ENCODE results near the gene DKK1. TPM values are rescaled to one million over a fixed set of nuclear protein-coding genes. Genes with fewer than 3 reads are reported as not detected.

Gene DKK1
- total and polyA plus RNA-seq, 2 of the 13 experiments (the other 11 are each of a cell fraction or from before 2014, with no cell fraction given): 123 to 262 TPM

DNA sequence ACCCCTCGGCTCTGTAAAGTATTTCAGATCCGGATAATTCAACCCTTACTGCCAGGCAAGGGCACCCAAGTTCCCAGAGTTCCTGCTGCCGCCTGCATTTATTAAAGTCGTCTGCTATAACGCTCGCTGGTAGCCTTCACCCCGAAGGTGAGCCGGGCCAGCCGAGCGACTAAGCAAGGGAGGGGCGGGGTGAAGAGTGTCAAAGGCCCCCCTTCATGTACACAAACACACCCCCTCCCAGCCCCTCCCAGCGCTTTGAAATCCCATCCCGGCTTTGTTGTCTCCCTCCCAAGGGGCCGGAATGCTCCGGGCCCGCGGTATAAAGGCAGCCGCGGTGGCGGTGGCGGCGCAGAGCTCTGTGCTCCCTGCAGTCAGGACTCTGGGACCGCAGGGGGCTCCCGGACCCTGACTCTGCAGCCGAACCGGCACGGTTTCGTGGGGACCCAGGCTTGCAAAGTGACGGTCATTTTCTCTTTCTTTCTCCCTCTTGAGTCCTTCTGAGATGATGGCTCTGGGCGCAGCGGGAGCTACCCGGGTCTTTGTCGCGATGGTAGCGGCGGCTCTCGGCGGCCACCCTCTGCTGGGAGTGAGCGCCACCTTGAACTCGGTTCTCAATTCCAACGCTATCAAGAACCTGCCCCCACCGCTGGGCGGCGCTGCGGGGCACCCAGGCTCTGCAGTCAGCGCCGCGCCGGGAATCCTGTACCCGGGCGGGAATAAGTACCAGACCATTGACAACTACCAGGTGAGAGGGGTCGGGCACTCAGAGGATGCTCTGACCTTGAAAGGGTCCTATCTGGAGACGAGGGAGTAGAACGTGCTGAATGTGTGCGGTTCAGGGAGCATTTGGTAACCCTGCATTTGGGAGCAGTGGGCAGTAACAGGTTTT is at the start of gene DKK1 (continued):
- TF ChIP-seq, protein P1, sequence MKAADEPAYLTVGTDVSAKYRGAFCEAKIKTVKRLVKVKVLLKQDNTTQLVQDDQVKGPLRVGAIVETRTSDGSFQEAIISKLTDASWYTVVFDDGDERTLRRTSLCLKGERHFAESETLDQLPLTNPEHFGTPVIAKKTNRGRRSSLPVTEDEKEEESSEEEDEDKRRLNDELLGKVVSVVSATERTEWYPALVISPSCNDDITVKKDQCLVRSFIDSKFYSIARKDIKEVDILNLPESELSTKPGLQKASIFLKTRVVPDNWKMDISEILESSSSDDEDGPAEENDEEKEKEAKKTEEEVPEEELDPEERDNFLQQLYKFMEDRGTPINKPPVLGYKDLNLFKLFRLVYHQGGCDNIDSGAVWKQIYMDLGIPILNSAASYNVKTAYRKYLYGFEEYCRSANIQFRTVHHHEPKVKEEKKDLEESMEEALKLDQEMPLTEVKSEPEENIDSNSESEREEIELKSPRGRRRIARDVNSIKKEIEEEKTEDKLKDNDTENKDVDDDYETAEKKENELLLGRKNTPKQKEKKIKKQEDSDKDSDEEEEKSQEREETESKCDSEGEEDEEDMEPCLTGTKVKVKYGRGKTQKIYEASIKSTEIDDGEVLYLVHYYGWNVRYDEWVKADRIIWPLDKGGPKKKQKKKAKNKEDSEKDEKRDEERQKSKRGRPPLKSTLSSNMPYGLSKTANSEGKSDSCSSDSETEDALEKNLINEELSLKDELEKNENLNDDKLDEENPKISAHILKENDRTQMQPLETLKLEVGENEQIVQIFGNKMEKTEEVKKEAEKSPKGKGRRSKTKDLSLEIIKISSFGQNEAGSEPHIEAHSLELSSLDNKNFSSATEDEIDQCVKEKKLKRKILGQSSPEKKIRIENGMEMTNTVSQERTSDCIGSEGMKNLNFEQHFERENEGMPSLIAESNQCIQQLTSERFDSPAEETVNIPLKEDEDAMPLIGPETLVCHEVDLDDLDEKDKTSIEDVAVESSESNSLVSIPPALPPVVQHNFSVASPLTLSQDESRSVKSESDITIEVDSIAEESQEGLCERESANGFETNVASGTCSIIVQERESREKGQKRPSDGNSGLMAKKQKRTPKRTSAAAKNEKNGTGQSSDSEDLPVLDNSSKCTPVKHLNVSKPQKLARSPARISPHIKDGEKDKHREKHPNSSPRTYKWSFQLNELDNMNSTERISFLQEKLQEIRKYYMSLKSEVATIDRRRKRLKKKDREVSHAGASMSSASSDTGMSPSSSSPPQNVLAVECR (CRISPR knock-in tag; IDR thresholded peaks at IDR 0.05; ENCODE audit: borderline replicate concordance): peak; percentile 82
- TF ChIP-seq ZBTB42 (CRISPR knock-in tag; IDR thresholded peaks at IDR 0.05) (0 out of 2 replicates have a peak, but pooled peaks have one; percentile 67), ZNF34 (CRISPR knock-in tag; IDR thresholded peaks at IDR 0.05; ENCODE audit: borderline replicate concordance) (no peak), ZNF710 (CRISPR knock-in tag; IDR thresholded peaks at IDR 0.05; ENCODE audit: borderline replicate concordance) (peak; percentile 58; the same call in 1 of the 2 replicates), ZMYM4 (CRISPR knock-in tag; IDR thresholded peaks at IDR 0.05) (peak; percentile 96), CENPT (CRISPR knock-in tag; IDR thresholded peaks at IDR 0.05; ENCODE audit: low read depth) (no peak), ZNF12 (CRISPR knock-in tag; IDR thresholded peaks at IDR 0.05) (0 out of 2 replicates have a peak, but pooled peaks have one; percentile 7), MAZ (IDR thresholded peaks at IDR 0.05; ENCODE audit: borderline replicate concordance, low read depth, low read length) (peak; percentile 69; the same call in 1 of the 2 replicates), MAZ (CRISPR knock-in tag; IDR thresholded peaks at IDR 0.05; ENCODE audit: low read depth) (peak; percentile 94), TCF7 (IDR thresholded peaks at IDR 0.05; ENCODE audit: low read depth) (peak; percentile 98), PAF1 (CRISPR knock-in tag; IDR thresholded peaks at IDR 0.05) (no peak), THAP11 (CRISPR knock-in tag; IDR thresholded peaks at IDR 0.05) (no peak; the same call in 1 of the 2 replicates), ZNF260 (CRISPR knock-in tag; IDR thresholded peaks at IDR 0.05; ENCODE audit: borderline replicate concordance, low read depth) (no peak), KAT8 (CRISPR knock-in tag; IDR thresholded peaks at IDR 0.05) (peak; percentile 36; the same call in 1 of the 2 replicates), PATZ1 (CRISPR knock-in tag; IDR thresholded peaks at IDR 0.05) (peak; percentile 100), MTA1 (CRISPR knock-in tag; IDR thresholded peaks at IDR 0.05; ENCODE audit: borderline replicate concordance) (peak; percentile 15; the same call in 1 of the 2 replicates), ZEB1 (IDR thresholded peaks at IDR 0.05; ENCODE audit: insufficient replicate concordance, low read depth) (no peak), ZNF580 (CRISPR knock-in tag; IDR thresholded peaks at IDR 0.05; ENCODE audit: borderline replicate concordance, low read depth) (0 out of 2 replicates have a peak, but pooled peaks have one; percentile 17), ZNF737 (CRISPR knock-in tag; IDR thresholded peaks at IDR 0.05; ENCODE audit: borderline replicate concordance) (no peak), ZZZ3 (CRISPR knock-in tag; IDR thresholded peaks at IDR 0.05; ENCODE audit: borderline replicate concordance) (no peak)

Measured in HepG2 (cell line).